GM13976 (cell line): ENCODE data around the gene CRYZL1.

Experiments
- DNase-seq: peaks from one replicate; pipeline ENCODE4 v3.0.0; 2012; ENCODE audit warnings: low spot score
- in situ Hi-C: fragments of 300-500 bp; cut with MboI; formaldehyde crosslinking; loops from one replicate; pipeline ENCODE4 v1.12.0; 2022; ENCODE audit warnings: low sequenced_read_pairs, mixed read lengths, inconsistent platforms; ENCODE audit not compliant: unreplicated experiment
- TF ChIP-seq, protein P1 (sequence below): IDR thresholded peaks from 2 replicates; pipeline ENCODE4 v1.5.1; 2012; ENCODE audit warnings: borderline replicate concordance, mild to moderate bottlenecking; ENCODE audit not compliant: insufficient read depth; ENCODE audit errors: extremely low read depth, missing control alignments, control extremely low read depth

The CRYZL1 gene

DNA sequence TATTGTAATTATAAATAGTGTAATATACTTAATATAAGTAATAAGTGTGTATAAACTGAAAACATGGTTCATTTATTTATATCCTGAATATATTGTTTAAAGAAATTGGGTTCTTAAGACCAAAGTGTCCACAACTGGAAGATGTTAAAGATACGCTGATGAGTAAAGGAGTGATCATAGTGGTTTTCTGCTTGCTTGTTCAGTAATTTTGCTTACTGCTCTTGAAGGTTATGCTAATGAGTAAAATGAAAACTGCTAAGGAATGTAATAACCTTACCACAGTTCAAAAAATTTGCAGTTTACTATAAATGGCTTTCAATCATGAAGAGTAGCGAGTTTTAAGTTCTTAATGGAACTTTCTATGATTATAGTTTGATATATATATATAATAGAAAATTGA is 75.0 kb downstream of the CRYZL1 start:
- no peak for DNase-seq
- in situ Hi-C loops: no loop called here
- TF ChIP-seq, protein P1, sequence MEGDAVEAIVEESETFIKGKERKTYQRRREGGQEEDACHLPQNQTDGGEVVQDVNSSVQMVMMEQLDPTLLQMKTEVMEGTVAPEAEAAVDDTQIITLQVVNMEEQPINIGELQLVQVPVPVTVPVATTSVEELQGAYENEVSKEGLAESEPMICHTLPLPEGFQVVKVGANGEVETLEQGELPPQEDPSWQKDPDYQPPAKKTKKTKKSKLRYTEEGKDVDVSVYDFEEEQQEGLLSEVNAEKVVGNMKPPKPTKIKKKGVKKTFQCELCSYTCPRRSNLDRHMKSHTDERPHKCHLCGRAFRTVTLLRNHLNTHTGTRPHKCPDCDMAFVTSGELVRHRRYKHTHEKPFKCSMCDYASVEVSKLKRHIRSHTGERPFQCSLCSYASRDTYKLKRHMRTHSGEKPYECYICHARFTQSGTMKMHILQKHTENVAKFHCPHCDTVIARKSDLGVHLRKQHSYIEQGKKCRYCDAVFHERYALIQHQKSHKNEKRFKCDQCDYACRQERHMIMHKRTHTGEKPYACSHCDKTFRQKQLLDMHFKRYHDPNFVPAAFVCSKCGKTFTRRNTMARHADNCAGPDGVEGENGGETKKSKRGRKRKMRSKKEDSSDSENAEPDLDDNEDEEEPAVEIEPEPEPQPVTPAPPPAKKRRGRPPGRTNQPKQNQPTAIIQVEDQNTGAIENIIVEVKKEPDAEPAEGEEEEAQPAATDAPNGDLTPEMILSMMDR: no peak

DNA sequence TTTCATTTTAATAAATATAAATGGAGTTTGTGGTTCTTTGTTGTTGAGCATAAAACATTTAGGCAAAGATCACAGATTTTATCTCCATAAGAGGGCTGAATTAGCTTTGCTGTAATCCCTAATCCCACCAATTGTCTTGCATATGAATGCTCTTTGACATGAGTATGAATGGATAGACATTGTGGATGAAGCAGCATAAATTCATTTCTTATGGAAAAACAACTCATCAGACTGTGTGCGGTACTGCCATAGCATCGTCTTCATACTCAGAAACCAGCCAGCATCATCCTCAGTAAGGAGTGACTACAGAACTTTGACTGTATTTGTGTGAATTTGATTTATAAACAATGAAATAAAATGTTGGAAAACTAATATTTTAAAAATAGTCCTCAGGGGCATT is 79.2 kb downstream of the CRYZL1 start:
- in situ Hi-C loops: no loop called here
- no peak for DNase-seq
- TF ChIP-seq, protein P1: no peak

DNA sequence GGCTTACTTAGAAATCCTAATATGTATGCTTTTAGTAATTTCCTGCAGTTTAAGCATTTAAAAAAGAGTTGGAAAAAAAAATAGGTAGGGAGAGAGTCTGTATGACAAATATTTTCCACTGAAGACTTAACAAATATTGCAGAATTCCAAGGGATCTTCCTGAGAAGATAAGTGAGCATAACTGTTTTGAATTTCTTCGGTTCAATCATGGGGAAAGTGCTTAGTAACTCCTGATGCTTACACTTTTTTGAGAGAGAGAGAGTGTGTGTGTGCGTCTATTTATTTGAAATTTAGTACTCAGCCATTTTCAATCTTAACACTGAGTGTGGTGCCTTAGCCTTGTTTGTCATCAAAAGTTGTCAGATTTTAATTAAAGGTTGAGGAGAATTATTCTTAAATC is 80.2 kb downstream of the CRYZL1 start:
- no peak for DNase-seq
- in situ Hi-C loops: no loop called here
- TF ChIP-seq, protein P1: no peak

DNA sequence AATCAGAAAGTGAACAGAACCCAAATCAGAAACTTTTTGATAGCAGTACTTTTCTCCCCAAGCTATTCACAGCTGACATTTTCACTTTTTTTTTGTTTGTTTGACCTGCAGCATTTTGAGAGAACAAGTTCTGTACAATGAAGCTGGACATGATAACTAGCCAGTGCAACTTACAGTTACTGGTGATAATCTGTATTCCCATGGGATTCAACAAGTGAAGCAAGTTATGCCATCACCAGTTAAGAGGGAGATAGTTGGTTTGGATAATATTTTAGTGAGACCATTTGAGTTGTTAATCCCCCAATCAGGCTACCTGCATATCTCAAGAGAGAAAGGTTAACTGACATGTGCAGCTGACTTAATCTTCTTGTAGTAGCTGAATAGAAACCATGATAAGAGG is 80.6 kb downstream of the CRYZL1 start:
- TF ChIP-seq, protein P1: no peak
- DNase-seq: no peak
- in situ Hi-C loops: no loop called here

DNA sequence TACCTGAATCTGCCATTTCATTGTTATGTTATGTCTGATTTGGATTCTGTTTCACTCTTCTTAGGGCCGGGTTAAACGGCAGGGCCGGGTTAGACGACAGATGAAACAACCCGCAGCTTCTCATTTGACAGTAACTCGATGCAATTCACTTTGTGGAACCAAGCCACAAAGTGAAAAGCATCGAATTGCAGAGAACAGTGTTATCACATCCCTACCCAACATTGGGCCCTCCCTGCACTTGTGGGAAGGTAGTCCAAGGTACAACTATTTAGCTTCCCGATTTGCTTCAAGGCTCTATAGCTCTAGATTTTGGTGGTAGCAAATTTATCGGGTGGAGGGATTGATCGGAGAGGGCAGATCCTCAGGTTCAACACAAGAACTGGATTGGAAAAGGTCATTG is 81.7 kb downstream of the CRYZL1 start:
- DNase-seq: no peak
- in situ Hi-C loops: no loop called here

DNA sequence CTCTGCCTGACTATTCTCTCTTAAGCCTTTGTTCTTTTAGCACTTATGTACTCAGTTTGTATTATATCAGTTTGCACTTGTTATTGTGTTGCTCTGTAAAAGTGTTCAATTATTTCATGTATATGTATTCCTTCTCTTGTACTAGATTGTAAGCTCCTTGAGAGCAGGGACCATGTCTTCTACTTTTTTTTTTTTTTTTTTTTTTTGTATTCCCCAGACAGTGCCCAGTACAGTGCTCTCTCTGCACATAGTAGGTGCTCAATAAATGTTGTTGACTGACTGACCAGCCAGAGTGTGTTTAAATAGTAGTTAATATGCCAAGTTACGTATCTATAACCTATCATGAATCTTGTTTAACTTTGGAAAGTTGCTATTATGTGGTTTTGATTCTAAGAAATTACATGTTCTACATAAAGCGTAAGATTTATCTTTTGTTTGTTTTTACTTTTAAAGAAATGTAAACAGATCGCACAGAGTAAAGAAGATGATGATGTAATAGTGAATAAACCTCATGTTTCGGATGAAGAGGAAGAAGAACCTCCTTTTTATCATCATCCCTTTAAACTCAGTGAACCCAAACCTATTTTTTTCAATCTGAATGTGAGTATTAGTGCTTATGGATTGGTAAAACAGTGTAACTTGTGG is 82.6 kb downstream of the CRYZL1 start:
- DNase-seq: no peak
- in situ Hi-C loops: no loop called here
- TF ChIP-seq, protein P1: no peak

More for the DNA sequence above, 81.7 kb downstream of the CRYZL1 start:
- TF ChIP-seq, protein P1: no peak
